HPDE6-E6E7 (cell line): ENCODE data around the gene RAMP3.
"Not testable (repeated sequence)": the region's sequence is repeated elsewhere in the genome, so short reads cannot be mapped to it uniquely, and the experiment has no call there.

ENCODE experiments used
- DNase-seq: peaks from one replicate; pipeline ENCODE4 v3.0.0; 2011; ENCODE audit warnings: missing footprints; ENCODE audit errors: extremely low spot score

Gene RAMP3

DNA sequence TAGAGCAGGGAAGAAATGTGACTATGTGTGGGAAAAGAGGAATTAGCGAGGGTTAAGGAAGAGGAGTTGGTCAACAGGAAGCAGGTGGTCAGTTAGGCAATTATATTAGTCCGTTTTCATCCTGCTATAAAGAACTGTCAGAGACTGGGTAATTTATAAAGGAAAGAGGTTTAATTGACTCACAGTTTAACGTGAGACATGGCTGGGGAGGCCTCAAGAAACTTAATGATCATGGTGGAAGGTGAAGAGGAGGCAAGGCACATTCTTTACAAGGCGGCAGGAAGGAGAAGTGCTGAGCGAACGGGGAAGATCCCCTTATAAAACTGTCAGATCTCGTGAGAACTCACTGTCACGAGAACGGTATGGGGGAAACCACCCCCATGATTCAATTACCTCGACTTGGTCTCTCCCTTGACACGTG, 35.0 kb downstream of the RAMP3 start:
- no peak for DNase-seq

DNA sequence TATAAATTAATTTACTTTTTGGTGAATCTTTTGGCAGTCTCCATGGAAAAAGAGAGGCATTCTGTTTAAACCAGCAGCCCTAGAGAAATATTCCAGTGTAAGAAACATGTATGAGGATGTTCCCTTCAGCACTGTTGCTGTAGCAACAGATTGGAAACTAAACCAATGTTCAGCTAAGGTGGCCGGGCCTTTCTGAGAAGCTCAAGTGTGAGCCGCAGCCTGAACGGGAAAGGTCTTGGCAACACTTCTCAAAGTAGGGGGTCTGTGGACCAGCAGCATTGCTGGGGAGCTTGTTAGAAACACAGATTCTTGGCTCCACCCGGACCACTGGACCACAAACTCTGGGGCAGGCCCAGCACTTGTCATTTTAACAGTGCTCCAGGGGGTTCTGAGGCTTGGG, 36.2 kb downstream of the RAMP3 start:
- DNase-seq, result no peak

DNA sequence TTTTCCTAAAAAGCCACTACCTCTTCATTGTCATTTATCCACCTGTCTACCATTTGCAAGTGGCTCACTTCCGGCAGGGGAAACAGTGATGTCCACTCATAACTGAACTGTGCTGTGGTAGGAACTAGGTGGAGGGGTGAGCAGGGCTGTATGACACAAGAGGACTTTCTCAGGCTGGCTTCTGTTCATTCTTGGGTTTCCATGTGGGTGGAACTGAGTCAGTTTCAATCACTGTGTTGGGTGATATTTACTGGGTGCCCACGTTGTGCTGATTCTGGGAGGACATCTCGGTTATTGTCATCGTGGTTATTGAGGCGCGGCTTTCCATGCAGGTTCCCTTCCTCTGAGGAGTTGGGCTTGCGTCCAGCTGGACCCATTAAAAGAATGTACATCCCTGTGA, 38.8 kb downstream of the RAMP3 start:
- DNase-seq, result no peak

- DNase-seq, result no peak
Observed at GRCh38 chr7:45197461-45197860, 39.9 kb downstream of the RAMP3 start.

DNA sequence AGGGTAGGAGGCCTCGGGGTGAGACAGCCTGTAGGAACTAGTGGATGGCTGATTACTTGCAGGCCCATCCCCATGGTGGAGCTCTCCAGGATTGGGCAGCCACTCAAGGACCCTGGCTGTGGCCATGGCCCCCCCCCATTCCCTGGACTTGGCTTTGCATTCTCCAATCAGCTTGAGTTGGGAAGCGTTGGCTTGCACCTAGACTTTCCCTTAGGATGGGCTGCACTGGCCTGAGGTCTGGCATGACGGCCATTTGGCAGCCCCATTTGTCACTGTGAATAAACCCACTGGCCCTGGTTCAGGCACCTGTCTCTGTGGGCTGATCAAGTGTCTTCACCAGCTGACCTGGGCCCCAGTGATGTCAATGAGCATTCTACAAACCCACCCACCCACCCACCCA, 41.4 kb downstream of the RAMP3 start:
- DNase-seq, result no peak

DNA sequence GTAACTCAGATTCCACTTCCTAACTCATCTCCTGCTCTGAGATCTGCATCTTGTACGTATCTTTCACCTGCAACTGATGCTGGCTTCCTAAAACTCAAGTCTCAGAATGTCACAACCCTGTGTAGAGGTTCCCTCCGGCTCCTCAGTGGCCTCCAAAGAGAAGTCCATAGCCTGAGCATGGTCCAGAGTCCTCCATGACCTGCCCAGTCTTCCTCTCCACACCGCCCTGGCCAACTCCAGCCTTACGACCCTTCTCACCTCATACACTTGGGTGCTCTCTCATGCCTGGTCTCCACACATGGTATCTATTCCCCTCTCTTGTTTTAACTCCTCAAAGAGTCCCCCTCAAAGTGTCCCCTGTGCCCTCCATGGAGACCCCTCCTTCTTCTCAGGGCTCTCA, 41.9 kb downstream of the RAMP3 start:
- no peak for DNase-seq

DNA sequence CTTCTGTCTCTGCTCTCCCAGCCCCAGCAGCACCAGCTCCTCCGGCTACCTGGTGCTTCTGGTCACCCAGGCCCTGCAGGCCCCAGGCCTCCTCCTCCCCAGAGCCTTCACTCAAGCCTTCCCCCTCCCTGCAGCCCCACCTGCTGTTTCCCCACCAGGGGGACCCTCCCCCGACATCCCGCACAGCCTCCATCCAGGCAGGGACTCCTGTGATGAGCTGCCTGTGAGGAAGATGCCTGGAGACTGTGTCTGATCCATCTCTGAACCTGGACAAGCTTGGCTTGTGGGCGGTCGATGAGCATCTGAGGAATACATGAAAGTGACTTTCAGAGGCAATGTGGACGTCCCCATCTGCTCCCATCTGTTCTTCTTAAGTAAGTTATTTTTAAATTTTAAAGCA, 45.0 kb downstream of the RAMP3 start:
- DNase-seq, result no peak

GRCh38 chr7:45203036-45203435, 45.4 kb downstream of the RAMP3 start:
- DNase-seq, result no peak

- no peak for DNase-seq
Observed at GRCh38 chr7:45203459-45203858, 45.9 kb downstream of the RAMP3 start.

GRCh38 chr7:45203936-45204445, 46.4 kb downstream of the RAMP3 start:
- DNase-seq, result peak; percentile 21

DNA sequence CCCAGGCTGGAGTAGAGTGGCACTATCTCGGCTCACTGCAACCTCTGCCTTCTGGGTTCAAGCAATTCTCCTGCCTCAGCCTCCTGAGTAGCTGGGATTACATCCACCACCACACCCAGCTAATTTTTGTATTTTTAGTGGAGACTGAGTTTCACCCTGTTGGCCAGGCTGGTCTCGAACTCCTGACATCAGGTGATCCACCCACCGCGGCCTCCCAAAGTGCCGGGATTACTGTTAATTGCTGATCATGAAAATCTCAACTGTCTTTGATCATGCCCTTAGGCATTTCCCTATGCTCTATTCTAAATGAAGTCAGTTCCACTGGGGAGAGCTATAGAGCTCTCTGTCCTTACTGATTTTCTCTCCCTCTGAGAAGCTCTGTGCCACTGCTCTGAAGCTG, 48.7 kb downstream of the RAMP3 start:
- DNase-seq, result not testable (repeated sequence)

GRCh38 chr7:45209909-45210308, 52.3 kb downstream of the RAMP3 start:
- DNase-seq, result not testable (repeated sequence)

- no peak for DNase-seq
Observed at GRCh38 chr7:45211066-45211465, 53.5 kb downstream of the RAMP3 start.

- no peak for DNase-seq
Observed at GRCh38 chr7:45211958-45212357, 54.4 kb downstream of the RAMP3 start.

DNA sequence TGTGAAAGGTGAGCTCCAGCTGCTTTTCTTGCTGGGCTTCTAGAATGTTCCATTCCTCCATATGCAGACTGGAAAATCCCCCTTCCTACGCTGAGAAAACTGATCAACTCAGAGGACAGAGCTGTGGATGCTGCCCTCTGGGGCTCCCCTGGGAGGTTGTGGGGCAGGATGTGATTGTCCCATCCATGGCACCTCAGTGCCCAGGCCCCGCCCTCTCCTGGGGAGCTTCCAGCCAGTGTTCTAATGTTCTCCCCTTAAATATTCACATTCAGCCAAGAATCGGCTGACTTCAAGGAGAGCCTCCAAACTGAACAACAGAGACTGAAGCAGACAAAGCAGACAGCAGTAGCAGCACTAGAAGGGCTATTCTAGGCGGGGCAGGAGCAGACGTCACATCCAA, 55.0 kb downstream of the RAMP3 start:
- DNase-seq, result no peak

GRCh38 chr7:45215601-45216062, 58.0 kb downstream of the RAMP3 start:
- DNase-seq, result no peak

GRCh38 chr7:45216181-45216580, 58.6 kb downstream of the RAMP3 start:
- no peak for DNase-seq

- no peak for DNase-seq
Observed at GRCh38 chr7:45216622-45217165, 59.1 kb downstream of the RAMP3 start.

GRCh38 chr7:45217358-45217757, 59.8 kb downstream of the RAMP3 start:
- DNase-seq, result no peak

GRCh38 chr7:45219130-45219529, 61.5 kb downstream of the RAMP3 start:
- no peak for DNase-seq

DNA sequence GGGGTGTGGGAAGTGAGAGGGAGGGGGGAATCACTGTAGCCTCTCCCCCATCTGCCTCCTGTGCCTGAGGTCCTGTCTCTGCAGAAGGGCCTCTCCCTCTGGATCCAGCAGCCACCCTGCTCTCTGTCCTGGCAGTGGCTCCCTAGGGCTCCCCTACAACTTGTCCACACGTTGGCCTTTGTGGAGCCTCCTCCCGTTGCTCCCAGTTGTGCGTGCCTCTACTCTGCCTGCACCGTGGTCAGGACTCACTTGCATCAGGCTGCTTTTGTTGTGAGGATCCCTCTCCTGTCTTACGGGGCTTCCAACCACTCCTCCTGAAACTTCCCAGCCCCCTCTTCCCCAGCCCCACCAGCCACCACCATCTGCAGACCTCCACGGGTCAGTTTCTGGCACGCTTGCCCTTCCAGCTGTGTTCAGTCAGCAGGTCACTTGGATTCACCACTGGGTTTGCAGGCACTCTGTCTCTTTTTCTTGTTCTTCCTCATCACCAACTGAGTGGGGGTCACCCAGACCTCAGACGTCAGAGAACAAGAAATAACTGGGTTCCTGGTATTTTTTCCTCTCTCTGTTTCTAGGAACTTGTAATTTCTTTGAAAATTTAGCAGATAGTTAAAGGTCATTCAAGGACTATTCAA, 62.3 kb downstream of the RAMP3 start:
- no peak for DNase-seq

GRCh38 chr7:45220846-45221618, 63.4 kb downstream of the RAMP3 start:
- no peak for DNase-seq
